Stimulated activated CD4-positive, alpha-beta T cell treated with anti-CD3 and anti-CD28 coated beads, Interleukin-2, amount 100 ng/mL, for 4 hours (primary cell): ENCODE data around the gene SNAP29.
"Not testable (repeated sequence)": the region's sequence is repeated elsewhere in the genome, so short reads cannot be mapped to it uniquely, and the experiment has no call there.

Source experiments
- DNase-seq: peaks from one replicate; pipeline ENCODE4 v3.0.0-alpha.2; 2020; ENCODE audit warnings: low read depth

The SNAP29 gene

GRCh38 chr22:20866736-20867135 is 7.9 kb downstream of the SNAP29 start:
- DNase-seq = no peak

- DNase-seq = no peak
These were observed 8.6 kb downstream of the SNAP29 start for GRCh38 chr22:20867179-20868024.

- no peak for DNase-seq
These were observed 9.5 kb downstream of the SNAP29 start for GRCh38 chr22:20868025-20868962.

GRCh38 chr22:20869234-20869633 is 10.4 kb downstream of the SNAP29 start:
- no peak for DNase-seq

- DNase-seq = no peak
These were observed 14.4 kb downstream of the SNAP29 start for GRCh38 chr22:20873214-20873613.

- DNase-seq = no peak
These were observed 16.5 kb downstream of the SNAP29 start for GRCh38 chr22:20875296-20875695.

GRCh38 chr22:20877715-20878114 is 18.9 kb downstream of the SNAP29 start:
- DNase-seq = no peak

GRCh38 chr22:20881231-20881630 is 22.4 kb downstream of the SNAP29 start:
- no peak for DNase-seq

- no peak for DNase-seq
These were observed 23.3 kb downstream of the SNAP29 start for GRCh38 chr22:20881869-20882815.

GRCh38 chr22:20882855-20883254 is 24.0 kb downstream of the SNAP29 start:
- no peak for DNase-seq

GRCh38 chr22:20884454-20884853 is 25.6 kb downstream of the SNAP29 start:
- DNase-seq = no peak

- no peak for DNase-seq
These were observed 26.3 kb downstream of the SNAP29 start for GRCh38 chr22:20885017-20885556.

- peak; percentile 10 for DNase-seq
These were observed 26.9 kb downstream of the SNAP29 start for GRCh38 chr22:20885557-20886323.

- no peak for DNase-seq
These were observed 28.6 kb downstream of the SNAP29 start for GRCh38 chr22:20887375-20887774.

- no peak for DNase-seq
These were observed 30.4 kb downstream of the SNAP29 start for GRCh38 chr22:20889025-20889704.

- no peak for DNase-seq
These were observed 31.2 kb downstream of the SNAP29 start for GRCh38 chr22:20889904-20890540.

- no peak for DNase-seq
These were observed 32.2 kb downstream of the SNAP29 start for GRCh38 chr22:20890975-20891374.

GRCh38 chr22:20897737-20898136 is 38.9 kb downstream of the SNAP29 start:
- DNase-seq = not testable (repeated sequence)

- no peak for DNase-seq
These were observed 41.1 kb downstream of the SNAP29 start for GRCh38 chr22:20899827-20900423.
